Measurements from ENCODE around the gene SHFL.

SHFL gene

DNA sequence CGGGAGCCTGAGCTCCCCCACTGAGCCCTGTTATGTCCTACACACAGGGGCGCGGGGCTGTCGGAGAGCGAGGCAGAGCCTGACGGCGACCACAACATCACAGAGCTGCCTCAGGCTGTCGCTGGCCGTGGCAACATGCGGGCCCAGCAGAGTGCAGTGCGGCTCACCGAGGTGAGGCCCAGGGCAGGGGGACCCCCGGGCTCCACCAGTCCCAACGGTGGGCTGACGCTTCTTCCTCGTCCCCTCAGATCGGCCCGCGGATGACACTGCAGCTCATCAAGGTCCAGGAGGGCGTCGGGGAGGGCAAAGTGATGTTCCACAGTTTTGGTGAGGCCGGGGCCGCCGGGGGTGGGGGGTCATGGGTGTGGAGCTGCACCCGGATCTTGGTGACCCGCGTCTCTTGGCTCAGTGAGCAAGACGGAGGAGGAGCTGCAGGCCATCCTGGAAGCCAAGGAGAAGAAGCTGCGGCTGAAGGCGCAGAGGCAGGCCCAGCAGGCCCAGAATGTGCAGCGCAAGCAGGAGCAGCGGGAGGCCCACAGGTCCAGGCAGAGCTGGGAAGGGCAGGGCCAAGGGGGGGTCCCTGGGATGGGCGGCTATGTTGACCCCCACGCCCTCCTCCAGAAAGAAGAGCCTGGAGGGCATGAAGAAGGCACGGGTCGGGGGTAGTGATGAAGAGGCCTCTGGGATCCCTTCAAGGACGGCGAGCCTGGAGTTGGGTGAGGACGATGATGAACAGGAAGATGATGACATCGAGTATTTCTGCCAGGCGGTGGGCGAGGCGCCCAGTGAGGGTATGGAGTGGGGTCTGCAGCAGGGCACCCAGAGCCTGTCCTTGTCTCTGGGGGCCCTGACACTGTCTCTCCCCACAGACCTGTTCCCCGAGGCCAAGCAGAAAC is 24.2 kb downstream of the SHFL start:
- DNase-seq, result no peak

DNA sequence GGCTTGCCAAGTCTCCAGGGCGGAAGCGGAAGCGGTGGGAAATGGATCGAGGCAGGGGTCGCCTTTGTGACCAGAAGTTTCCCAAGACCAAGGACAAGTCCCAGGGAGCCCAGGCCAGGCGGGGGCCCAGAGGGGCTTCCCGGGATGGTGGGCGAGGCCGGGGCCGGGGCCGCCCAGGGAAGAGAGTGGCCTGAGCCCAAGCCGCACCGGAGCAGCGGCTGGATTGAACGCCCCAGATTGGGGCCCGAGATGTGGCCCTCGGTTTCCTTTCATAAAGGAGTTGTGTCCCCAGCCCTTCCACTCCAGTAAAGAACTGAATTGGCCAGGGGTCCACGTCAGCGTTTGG is 24.8 kb downstream of the SHFL start:
- no peak for DNase-seq

DNA sequence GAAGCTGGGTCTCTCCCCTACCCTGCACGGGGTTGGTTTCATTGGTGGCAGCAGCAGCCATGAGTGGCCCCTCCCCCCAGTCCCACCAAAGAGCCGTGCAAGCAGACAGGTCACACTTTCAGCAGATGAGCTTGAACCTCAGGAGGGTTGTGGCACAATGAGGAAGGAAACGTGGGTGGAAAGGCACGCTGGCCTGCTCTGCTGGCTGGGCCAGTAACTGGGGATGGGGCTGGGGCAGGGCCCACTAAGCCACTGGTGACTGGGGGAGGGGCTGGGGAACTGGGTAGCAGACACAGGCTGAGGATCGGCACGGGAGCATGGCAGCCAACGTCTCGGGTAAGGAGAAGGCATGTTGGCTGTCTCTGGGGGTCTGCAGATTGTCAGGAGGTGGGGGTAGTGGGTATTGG is 25.3 kb downstream of the SHFL start, which contains the start of gene P2RY11:
Gene P2RY11 (plus strand): TSS at position 289 of the 407 bp plus-strand sequence. CDS start 29 bp downstream, at position 318.
- DNase-seq, result peak; percentile 75

GRCh38 chr19:10112037-10112761 is 26.1 kb downstream of the SHFL start:
- peak; percentile 76 for DNase-seq

DNA sequence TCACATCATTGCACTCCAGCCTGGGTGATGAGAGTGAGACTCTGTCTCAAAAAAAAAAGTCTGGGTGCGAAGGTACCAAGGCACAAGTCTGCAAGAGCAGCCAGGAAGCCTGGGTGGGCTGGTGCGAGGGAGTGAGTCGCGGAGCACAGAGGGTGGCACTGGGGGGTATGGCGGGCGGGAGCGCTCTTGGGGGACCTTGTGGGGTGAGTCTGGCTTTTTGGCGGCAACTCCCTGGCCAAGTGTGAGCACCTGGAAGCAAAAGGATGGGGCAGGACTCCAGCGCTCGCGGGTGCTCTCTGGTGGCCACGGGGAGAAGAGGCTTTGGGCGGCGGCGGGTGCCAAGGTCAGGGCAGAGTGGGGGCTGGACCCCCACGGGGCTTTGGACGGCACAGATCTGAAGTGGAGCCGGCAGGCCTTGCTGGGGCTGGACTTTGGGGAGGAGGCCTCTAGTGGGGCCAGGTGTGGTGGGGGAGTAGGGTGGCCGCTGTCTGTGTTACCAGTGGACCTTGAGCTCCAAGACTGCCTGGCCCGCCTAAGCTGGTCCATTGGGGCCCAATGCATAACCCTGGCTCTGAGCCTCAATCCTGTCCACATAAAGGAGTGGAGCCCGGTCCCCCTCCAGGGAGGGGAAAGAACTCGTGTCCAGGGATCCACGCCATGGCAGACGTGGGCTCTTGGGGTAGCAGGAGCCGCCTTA is 26.9 kb downstream of the SHFL start:
- DNase-seq, result peak; percentile 85

- DNase-seq, result peak; percentile 36
Observed at GRCh38 chr19:10113592-10113963, 27.5 kb downstream of the SHFL start.

DNA sequence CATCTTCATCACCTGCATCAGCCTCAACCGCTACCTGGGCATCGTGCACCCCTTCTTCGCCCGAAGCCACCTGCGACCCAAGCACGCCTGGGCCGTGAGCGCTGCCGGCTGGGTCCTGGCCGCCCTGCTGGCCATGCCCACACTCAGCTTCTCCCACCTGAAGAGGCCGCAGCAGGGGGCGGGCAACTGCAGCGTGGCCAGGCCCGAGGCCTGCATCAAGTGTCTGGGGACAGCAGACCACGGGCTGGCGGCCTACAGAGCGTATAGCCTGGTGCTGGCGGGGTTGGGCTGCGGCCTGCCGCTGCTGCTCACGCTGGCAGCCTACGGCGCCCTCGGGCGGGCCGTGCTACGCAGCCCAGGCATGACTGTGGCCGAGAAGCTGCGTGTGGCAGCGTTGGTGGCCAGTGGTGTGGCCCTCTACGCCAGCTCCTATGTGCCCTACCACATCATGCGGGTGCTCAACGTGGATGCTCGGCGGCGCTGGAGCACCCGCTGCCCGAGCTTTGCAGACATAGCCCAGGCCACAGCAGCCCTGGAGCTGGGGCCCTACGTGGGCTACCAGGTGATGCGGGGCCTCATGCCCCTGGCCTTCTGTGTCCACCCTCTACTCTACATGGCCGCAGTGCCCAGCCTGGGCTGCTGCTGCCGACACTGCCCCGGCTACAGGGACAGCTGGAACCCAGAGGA is 28.0 kb downstream of the SHFL start:
- DNase-seq, result peak; percentile 32

DNA sequence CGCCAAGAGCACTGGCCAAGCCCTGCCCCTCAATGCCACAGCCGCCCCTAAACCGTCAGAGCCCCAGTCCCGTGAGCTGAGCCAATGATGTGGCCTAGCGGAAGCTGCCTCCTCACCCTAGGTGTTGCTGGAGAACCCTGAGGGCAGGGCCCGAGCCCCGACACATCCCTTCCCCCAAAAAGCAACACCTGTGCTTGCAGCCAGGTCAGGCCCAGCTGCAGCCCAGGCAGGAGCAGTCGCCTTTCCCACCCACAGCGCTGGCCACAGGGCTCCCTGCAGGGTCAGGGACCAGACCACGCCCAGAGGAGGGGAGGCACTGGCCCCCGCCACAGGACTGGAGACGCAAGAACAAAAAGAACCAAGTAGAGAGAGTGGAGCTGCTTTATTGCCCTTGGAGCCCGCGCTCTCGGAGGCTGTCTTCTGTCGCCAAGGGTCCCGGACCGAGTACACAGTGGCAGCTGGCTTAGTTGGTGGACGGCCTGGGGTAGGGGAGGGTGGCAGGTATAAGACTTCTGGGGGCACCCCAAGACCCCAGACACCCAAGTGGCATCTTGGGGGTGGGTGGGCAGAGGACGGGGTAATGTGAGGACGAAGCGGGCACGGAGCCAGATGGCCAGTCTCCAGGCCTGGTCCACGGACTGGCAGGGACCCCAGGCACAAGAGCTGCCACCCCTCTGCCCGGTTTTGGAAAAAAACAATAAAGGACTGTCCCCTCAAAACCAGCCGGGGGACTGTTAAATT is 28.7 kb downstream of the SHFL start:
- peak; percentile 15 for DNase-seq

DNA sequence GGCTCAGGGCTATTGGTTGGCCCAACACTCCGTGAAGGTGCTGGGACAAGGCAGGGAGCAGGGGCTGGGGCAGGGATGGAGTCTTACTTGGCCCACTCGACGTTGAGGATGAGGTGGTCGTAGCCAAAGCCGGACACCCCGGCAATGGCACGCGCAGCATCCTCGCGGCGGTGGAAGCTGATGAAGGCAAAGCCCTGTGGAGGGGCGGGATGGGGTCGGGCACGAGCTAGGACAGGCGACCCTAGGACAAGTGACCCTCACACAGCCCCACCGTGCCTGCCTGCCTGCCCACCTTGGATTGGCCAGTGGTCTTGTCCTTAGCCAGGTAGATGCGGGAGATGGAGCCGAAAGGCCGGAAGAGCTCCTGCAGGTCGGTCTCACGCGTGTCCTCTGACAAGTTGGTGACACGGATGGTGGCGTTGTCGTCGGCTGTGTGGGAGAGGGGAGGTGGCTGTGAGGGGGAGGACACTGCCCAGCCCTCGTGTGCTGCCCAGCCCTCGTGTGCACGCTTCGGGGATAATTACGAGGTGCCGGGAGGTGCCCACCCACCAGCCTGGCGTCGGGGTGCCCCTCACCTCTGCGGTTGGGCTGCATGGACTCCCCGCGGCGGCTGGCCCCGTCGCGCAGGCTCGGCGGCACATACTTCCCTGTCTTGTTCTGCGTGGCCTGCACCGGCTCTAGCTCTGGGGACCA is 29.4 kb downstream of the SHFL start:
- peak; percentile 18 for DNase-seq

GRCh38 chr19:10116085-10116865 is 30.2 kb downstream of the SHFL start:
- DNase-seq, result no peak

GRCh38 chr19:10116866-10117616 is 30.9 kb downstream of the SHFL start:
- no peak for DNase-seq

DNA sequence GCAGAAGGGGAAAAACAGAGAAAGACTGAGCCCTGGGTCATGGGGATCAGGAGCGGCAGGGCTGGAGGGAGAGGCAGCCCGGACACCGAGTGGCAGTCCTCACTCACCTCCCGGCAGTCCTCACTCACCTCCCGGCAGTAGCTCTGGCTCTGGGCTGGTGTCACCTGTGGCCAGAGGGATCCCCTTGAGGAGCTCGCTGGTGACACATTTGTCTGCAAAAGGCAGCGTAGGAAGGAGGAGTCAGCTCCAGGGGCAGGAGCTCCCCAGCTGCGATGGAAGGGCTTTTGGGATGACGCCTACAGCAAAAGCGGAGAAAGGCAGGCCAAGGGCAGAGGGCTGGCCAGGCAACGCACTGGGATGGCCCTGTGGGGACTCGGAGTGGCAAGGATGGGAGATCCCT is 32.8 kb downstream of the SHFL start:
- DNase-seq, result no peak

DNA sequence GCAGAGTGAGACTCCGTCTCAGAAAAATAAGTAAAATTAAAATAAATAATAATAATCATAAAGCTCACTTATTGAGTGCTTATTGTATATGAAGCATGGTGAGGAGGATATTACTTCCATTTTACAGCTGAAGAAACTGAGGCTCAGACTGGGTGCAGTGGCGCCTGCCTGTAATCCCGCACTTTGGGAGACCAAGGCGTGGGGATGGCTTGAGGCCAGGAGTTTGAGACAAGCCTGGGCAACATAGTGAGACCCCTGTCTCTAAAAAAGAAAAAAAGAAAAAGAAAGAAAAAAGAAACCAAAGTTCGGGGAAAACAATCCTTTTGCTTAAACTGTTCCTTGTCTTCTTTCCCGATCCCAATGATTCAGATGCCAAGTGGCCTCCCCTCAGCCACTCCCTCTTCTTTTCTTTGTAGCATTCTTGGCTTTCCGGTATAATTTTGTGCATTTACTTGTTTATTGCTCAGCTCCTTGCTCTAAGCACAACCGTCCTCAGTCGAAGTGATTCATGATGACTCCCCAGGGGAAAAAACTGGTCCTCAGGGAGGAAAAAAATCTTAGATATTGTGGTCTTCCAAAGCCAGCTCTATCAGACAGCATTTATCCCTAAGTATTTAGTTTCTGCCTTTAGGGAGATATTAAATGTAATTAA is 34.5 kb downstream of the SHFL start:
- no peak for DNase-seq

- DNase-seq, result no peak
Observed at GRCh38 chr19:10122045-10122444, 35.9 kb downstream of the SHFL start.

GRCh38 chr19:10124429-10124828 is 38.3 kb downstream of the SHFL start:
- DNase-seq, result no peak

GRCh38 chr19:10126213-10126639 is 40.1 kb downstream of the SHFL start:
- no peak for DNase-seq

- no peak for DNase-seq
Observed at GRCh38 chr19:10132905-10133304, 46.8 kb downstream of the SHFL start.

GRCh38 chr19:10133596-10133995 is 47.5 kb downstream of the SHFL start:
- DNase-seq, result no peak

GRCh38 chr19:10134040-10134439 is 47.9 kb downstream of the SHFL start:
- DNase-seq, result no peak
